ENCODE data around the gene GRIK1.

GRIK1 gene

DNA sequence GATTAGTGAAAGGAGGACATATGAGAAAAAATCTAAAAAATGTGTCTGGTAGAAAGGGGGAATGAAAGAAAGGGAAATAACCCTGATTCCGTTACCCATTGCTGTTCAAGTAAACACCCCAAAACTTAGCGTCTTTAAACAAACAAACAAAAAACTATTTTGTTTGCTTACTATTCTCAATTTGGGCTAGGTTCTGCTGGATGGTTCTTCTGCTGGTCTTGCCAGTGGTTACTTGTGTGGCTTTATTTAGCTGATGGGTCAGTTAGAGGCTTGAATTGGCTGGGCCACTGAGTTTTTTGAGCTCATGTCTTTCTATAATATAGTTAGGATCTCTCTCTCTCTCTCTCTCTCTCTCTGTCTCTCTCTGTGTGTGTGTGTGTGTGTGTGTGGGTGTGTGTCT lies 112.1 kb downstream of the GRIK1 start:
- no peak for DNase-seq (ENCODE audit: low read depth in 2 of 2)

DNA sequence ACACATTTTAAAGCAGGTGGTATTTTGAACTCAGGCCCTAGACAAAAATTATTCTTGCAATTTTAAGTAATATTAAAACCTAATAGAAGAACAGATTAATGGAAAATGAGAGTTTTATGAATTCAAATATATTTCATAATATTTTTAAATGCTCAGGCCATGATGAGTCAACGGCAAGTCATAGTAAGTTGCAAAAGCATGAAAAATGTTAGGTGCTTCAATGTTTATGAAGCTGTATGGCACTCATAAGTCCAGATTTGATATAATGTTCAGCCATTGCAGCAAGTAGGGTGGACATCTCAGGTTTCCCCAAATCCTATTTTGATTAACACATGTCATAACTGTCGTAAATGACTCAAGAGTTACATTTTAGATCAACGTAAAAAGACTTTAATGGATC lies 112.6 kb downstream of the GRIK1 start:
- no peak for DNase-seq (ENCODE audit: low read depth in 2 of 2)

DNA sequence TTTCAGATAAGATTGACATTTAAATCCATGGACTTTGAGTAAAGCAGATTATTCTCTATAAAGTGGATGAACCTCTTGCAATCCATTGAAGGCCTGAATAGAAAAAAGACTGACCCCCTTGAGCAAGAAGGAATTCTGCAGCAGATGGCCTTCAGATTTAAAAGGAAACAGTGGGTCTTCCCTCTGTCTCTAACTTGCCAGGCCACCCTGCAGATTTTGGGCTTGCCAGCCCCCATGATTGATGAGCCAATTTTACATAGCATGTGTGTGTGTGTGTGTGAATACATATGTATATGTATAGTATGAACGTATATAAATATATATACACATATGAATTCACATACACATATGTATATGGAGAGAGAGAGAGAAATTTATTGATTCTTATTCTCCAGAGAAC lies 113.4 kb downstream of the GRIK1 start:
- DNase-seq (ENCODE audit: low read depth in 2 of 2) = no peak

- DNase-seq (ENCODE audit: low read depth in 2 of 2) = no peak
Observed at GRCh38 chr21:29825936-29826335, 113.9 kb downstream of the GRIK1 start.

DNA sequence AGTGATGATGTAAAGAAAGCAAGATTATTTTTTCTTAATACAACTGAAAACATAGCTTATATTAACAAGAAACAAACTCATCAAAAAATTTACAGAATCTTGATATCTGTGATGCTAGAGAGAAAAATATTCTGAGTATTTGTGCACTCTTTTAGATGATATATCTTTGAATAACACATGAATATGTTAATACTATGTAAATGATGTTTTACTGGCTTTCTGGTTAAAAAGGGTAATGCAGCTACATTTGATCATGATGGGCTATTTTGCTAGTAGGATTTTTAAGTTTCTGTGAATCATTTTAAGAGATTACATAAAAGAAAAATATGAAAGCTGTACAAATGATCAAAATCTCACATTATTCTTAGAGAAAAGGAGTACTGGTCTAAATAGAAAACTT lies 114.5 kb downstream of the GRIK1 start:
- no peak for DNase-seq (ENCODE audit: low read depth in 2 of 2)

GRCh38 chr21:29822064-29822463 lies 117.7 kb downstream of the GRIK1 start:
- no peak for DNase-seq (ENCODE audit: low read depth in 2 of 2)

DNA sequence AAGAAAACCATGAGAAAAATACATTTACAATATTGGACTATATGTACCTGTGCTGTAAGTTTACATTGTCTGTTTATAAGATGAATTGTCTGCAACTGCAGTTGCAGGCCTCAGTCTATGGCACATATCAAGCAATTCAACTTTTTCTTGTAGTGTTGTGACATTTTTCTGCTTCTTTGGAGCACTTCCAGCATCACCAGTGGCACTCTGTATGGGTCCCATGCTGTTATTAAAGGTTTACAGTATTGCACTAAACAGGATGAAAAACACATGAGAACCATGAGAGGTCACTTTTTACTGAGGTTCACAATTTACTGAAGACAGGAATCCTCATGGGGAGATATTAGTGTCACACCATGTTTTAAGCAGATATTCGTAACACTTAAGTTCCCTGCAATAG lies 118.6 kb downstream of the GRIK1 start:
- no peak for DNase-seq (ENCODE audit: low read depth in 2 of 2)

DNA sequence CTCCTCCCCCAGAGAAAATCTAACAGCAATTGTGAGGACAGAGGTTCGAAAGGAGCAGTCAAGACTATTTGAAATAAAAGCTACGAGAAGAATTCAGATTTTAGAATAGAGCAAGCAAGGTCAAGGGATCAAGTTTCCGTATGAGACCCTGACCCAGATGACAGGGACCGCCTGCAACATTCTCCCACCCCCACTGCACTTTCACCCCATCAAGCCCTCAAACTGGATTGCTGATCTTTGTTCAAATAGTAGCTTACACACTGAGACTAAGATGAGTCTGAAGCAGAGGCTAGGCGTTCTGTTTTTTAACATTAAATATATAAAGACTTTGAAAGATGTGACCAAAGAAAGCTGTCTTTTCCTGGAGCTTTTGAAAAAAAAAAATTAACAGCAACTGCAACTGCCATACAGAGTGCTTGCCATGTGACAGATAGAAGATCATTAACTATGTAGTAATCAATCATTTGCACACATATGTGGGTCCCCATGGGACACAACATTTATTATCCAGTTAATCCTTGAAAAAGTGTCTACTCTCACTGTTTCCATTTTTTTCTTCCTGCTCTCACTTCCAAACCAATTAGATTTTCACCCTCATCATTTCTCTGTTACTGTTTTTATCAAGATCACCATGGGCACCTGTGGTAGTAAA lies 120.0 kb downstream of the GRIK1 start:
- no peak for DNase-seq (ENCODE audit: low read depth in 2 of 2)

GRCh38 chr21:29818383-29818921 lies 121.3 kb downstream of the GRIK1 start:
- no peak for DNase-seq (ENCODE audit: low read depth in 2 of 2)

DNA sequence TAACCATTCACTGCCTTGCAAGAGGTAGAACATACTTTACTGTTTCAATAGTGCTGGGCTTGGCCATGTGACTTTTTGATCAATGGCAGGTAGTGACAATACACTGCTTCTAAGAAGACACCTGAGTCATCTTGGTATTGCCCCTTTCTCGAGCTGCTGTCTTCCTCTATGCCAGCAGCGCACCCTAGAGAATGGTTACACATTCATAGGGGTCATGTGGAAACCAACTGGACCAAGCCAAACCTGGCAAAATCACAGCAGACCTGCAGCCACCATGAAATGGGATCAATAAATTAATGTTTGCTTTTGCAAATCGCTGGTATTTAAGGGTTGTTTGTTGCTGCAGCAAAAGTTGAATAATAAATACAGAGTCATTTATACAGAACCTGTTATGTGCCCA lies 122.3 kb downstream of the GRIK1 start:
- no peak for DNase-seq (ENCODE audit: low read depth in 2 of 2)

DNA sequence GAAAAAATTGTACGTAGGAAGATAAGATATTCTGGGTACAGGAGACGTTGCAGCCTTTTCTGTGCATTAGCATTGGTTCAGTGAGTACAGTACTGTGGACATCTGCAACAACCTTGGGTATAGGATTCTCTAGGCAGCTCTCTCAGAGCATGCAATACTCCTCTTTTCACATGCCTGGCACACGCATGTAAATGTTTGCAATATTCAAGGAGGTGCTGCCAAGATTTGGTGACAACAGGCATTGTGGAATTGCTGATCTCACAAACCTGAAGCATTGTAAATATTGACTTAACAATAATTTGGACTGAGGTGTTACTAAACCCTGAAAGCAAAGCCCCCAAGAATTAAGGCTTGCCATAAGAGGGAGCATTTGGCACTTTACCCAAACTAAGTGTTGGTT lies 126.8 kb downstream of the GRIK1 start:
- DNase-seq (ENCODE audit: low read depth in 2 of 2) = no peak

- DNase-seq (ENCODE audit: low read depth in 2 of 2) = no peak
Observed at GRCh38 chr21:29810871-29811270, 128.9 kb downstream of the GRIK1 start.

DNA sequence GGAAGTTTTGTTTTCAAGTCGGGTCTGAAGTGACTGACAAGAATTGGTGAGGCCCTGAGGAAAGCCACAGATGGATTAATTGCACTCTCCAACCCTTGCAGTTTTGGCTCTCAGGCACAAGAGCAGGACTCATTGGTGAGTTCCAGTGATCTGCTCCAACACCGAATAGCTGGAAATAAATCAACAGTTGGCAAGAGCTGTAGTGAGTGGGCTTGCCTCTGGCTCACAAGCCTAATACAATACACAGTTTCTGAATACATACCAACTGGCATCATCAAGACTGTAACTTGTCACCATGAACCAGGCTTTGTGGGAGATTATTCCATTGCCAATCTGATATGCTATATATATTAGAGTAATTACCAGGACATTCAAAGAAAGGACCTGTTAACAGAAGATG lies 131.6 kb downstream of the GRIK1 start:
- no peak for DNase-seq (ENCODE audit: low read depth in 2 of 2)

- no peak for DNase-seq (ENCODE audit: low read depth in 2 of 2)
Observed at GRCh38 chr21:29805105-29805504, 134.7 kb downstream of the GRIK1 start.

GRCh38 chr21:29803191-29803590 lies 136.6 kb downstream of the GRIK1 start:
- DNase-seq (ENCODE audit: low read depth in 2 of 2) = no peak

DNA sequence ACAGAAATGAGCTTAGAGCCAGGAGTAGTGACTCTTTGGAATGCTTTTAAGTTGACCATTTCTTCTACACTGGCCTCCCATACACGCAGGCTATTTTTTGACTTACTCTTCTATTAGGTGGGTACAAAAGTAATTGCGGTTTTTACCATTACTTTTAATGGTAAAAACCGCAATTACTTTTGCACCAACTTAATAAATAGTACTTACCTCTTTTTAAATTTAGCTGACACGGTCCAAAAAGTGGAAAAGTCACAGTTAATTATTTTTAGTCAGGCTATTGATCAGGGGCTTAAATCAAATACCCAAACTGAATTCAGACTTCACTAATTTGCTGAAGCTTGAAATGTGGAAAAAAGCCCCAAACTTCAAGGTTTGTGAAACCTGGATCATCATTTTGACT lies 138.7 kb downstream of the GRIK1 start:
- no peak for DNase-seq (ENCODE audit: low read depth in 2 of 2)

DNA sequence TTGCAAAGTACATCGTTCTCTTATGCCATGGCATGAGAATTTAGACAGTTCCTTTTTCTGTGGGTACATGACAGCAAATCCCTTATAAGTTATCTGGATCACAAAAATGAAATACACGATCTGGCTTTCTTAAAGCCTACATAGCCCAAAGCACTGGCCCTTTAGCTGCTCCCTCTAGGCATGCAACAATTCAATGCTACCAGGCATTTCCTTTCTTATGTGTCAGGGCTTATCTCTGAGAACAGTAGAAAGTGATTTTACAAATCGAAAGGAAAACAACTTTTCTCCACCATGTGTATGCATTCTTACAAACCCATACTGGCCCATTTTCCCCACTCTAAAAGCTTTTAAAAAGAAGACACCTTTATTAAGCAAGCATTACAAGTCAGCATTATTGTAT lies 139.7 kb downstream of the GRIK1 start:
- DNase-seq (ENCODE audit: low read depth in 2 of 2) = no peak

DNA sequence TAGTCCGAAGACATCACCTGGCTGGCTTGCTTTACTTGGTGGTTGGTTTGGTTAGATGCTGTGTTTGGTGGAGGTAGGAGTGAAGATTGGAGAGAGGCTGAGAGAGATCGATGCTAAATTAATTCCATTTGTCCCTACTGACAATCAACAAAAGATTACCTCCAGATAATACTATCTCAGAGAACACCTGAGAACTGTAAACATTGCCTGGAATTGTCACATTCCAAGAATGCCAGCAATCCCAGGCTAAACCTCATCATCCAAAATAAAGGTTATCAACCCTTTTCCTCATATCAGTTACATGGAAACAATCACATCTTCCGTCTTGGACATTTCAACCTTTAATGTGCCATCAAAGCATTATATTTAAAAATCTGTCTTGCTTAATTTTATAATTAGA lies 141.0 kb downstream of the GRIK1 start:
- no peak for DNase-seq (ENCODE audit: low read depth in 2 of 2)

DNA sequence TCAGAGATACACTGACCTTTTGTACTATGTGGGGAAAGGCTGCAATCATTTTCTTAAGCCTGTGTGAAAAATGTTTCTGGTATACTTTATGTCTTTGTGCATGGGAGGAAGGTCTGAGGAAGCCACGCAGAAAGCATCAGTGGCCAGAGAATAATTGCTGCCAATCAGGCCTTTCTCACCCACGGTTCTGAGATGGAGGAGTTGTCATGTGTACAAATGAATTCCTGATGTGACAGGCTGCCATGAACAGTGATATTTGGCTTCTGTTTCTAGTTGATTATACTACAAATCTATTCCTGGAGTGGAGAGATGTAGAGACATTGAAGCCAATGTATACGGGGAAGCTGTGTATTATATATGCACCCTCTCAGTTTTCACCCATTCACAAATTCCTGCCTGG lies 142.6 kb downstream of the GRIK1 start:
- no peak for DNase-seq (ENCODE audit: low read depth in 2 of 2)

DNA sequence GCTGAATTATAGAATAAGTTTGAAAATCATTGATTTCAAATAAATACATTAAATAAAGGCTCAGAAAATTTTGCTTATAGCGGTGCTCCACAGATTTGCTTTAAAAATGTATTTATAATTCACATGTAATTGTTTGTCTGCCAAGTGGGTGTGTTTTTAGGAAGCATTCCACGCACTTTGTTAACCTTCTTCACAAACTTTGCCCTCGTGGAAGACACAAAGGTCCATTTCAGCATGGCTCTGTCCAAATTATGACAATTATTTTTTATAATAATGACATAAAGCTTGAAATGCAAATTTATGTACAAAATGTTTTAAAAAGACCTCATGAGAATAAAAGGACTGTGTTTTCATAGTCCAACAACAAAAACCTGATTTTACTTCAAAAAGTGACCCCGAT lies 146.1 kb downstream of the GRIK1 start:
- DNase-seq (ENCODE audit: low read depth in 2 of 2) = no peak

DNA sequence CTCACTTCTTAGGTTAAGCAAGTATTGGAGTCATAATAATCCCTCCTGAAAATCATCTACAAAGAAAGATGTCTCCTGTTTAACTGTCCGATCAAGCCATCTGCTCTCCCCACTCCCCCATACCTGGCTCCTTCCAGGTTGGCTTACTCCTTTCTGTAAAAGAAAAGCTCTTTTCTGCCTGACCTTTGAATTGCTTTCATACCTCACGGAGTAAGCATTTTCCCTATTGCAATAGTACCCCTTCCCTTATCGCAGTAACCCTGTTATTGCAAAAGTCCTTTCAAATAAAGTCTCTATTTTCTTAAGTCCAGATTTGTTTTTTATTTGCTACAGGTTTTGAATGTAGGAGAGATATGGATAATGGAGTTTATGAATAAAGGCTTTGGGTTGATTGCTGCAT lies 150.4 kb downstream of the GRIK1 start:
- DNase-seq (ENCODE audit: low read depth in 2 of 2) = no peak

DNA sequence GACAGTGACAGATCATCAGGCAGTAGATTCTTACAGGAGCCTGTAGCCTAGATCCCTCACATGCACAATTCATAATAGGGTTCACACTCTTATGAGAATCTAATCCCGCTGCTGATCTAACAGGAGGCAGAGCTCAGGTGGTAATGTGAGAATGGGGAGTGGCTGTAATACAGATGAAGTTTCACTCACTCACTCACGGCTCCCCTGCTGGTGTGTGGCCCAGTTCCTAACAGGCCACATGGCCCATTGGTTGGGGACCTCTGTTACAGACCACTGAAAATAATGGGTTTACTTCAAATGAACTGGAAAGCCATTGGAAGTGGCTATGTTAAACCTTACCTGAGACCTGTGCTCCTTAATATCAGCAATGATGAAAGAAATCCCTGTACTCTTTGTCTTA lies 151.0 kb downstream of the GRIK1 start:
- no peak for DNase-seq (ENCODE audit: low read depth in 2 of 2)

DNA sequence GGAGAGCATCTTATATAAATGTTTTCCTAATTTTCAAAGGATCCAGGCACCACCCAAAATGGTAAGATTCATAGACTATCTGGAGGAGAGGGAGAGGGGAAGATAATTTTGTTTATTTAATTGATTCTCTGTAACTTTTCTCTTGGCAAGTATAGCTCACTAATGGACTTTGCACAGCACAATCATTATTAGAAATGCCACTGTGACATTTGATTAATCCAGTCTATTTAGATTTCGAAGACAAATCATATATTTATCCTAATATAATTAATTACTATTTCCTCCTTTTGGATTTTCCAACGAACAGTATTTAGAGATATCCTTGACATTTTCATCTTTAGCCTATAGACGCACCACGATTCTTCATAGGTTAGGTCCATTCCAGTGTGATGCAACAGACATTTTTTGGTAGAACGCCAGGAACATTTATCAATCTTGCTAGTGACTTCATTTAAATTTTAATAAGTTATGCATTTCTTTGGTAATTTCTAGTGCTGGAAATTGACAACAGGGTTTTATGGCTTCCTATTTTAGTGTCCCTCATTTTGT lies 152.4 kb downstream of the GRIK1 start:
- no peak for DNase-seq (ENCODE audit: low read depth in 2 of 2)

All from stimulated activated CD8-positive, alpha-beta memory T cell treated with anti-CD3 and anti-CD28 coated beads, Interleukin-7, amount 100 ng/mL, for 4 hours (primary cell).